HEK293 (cell line): ENCODE results near the gene CPNE2.

Experiments used
- ZNF391 ChIP-seq: fragments of 450-650 bp; formaldehyde crosslinking; IDR thresholded peaks from 2 replicates; pipeline ENCODE4 v1.5.1; 2016; ENCODE audit warnings: low read depth, missing biosample characterization, missing genetic modification characterization, borderline replicate concordance
- ZNF777 ChIP-seq: fragments of 450-650 bp; formaldehyde crosslinking; IDR thresholded peaks from 2 replicates; pipeline ENCODE4 v1.5.1; 2017; ENCODE audit warnings: missing biosample characterization, missing genetic modification characterization, borderline replicate concordance
- TF ChIP-seq, protein P1 (sequence below): fragments of 450-650 bp; formaldehyde crosslinking; IDR thresholded peaks from 2 replicates; pipeline ENCODE4 v1.5.1; 2016; ENCODE audit warnings: missing biosample characterization, missing genetic modification characterization

DNA sequence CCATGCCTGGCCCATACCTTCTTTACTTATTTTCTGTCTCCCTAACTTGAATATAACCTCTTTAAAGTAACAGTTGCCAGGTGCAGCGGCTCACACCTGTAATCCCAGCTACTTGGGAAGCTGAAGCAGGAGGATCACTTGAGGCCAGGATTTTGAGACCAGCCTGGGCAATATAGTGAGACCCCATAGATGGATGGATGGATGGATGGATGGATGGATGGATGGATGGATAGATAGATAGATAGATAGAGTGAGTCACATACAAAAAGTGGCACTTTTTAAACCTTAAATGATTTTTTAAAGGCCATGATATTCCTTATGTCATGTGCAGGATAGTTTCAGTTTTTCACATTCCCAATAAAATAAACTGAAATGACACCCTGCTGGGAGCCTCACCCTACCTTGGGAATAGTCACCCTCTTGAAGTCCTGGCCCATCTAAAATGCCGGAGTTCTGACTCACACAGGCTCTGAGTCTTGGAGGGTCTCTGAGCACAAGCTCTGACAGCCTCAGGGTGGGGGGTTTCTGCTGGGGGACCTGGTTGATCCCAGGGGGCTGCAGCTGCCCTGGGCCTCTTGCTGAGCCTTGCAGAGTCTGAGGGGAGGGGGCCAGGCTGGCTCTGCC is 26.2 kb downstream of the CPNE2 start:
- TF ChIP-seq ZNF777 (tag by site-specific recombination) (no peak), ZNF391 (tag by site-specific recombination) (no peak)
- TF ChIP-seq, protein P1, sequence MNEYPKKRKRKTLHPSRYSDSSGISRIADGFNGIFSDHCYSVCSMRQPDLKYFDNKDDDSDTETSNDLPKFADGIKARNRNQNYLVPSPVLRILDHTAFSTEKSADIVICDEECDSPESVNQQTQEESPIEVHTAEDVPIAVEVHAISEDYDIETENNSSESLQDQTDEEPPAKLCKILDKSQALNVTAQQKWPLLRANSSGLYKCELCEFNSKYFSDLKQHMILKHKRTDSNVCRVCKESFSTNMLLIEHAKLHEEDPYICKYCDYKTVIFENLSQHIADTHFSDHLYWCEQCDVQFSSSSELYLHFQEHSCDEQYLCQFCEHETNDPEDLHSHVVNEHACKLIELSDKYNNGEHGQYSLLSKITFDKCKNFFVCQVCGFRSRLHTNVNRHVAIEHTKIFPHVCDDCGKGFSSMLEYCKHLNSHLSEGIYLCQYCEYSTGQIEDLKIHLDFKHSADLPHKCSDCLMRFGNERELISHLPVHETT (tag by site-specific recombination): no peak
